DOHH2 (cell line): ENCODE data around the gene RIBC2.
A peak's percentile ranks its signal among the peaks of the same experiment; 100 is the strongest.
"Not testable (repeated sequence)": the region's sequence is repeated elsewhere in the genome, so short reads cannot be mapped to it uniquely, and the experiment has no call there.

Experiments used
- H3F3A ChIP-seq: fragments of 200-600 bp; sonication (generic), shearing (Covaris generic); 2 replicates; pipeline ENCODE4 v1.6.0; 2016; ENCODE audit warnings: antibody characterized with exemption, mild to moderate bottlenecking; ENCODE audit not compliant: control insufficient read depth, insufficient read depth
- H3K27ac ChIP-seq: fragments of 200-600 bp; sonication (generic); 2 replicates; pipeline ENCODE4 v1.5.1; 2014; ENCODE audit warnings: low read depth, mild to moderate bottlenecking, low read length, moderate library complexity
- H3K27me3 ChIP-seq: fragments of 200-600 bp; sonication (generic); 2 replicates; pipeline ENCODE4 v1.6.1; 2014; ENCODE audit warnings: mild to moderate bottlenecking, low read length, mixed read lengths; ENCODE audit not compliant: control insufficient read depth
- H3K36me3 ChIP-seq: fragments of 200-600 bp; sonication (generic); 2 replicates; pipeline ENCODE4 v1.6.1; 2014; ENCODE audit warnings: mild to moderate bottlenecking, low read length, moderate library complexity, mixed read lengths; ENCODE audit not compliant: control insufficient read depth
- H3K4me1 ChIP-seq: fragments of 200-600 bp; sonication (generic); 2 replicates; pipeline ENCODE4 v1.6.1; 2014; ENCODE audit warnings: mild to moderate bottlenecking, low read length, mixed read lengths; ENCODE audit not compliant: control insufficient read depth
- H3K4me2 ChIP-seq: fragments of 200-600 bp; sonication (generic); 2 replicates; pipeline ENCODE4 v1.6.0; 2014; ENCODE audit warnings: mild to moderate bottlenecking, low read length, moderate library complexity
- H3K4me3 ChIP-seq: fragments of 200-600 bp; sonication (generic); 2 replicates; pipeline ENCODE4 v1.5.1; 2014; ENCODE audit warnings: mild to moderate bottlenecking, low read length, mixed read lengths
- H3K79me2 ChIP-seq: fragments of 200-600 bp; sonication (generic); 2 replicates; pipeline ENCODE4 v1.6.1; 2014; ENCODE audit warnings: mild to moderate bottlenecking, low read length, mixed read lengths; ENCODE audit not compliant: control insufficient read depth
- H3K9me2 ChIP-seq: fragments of 200-600 bp; sonication (generic); replicated peaks from 2 replicates; pipeline ENCODE4 v1.6.1; 2014; ENCODE audit warnings: mild to moderate bottlenecking, low read length, mixed read lengths; ENCODE audit not compliant: control insufficient read depth
- H3K9me3 ChIP-seq: fragments of 200-600 bp; sonication (generic); 2 replicates; pipeline ENCODE4 v1.6.1; 2014; ENCODE audit warnings: antibody characterized with exemption, low read length, mixed read lengths; ENCODE audit not compliant: control insufficient read depth, insufficient read depth
- H4K20me1 ChIP-seq: fragments of 200-600 bp; sonication (generic); 2 replicates; pipeline ENCODE4 v1.6.0; 2014; ENCODE audit warnings: low read depth, mild to moderate bottlenecking, antibody characterized with exemption, low read length, moderate library complexity; ENCODE audit not compliant: control insufficient read depth, insufficient read depth
- EZH2phosphoT487 ChIP-seq: fragments of 200-600 bp; sonication (generic); IDR thresholded peaks from 2 replicates; pipeline ENCODE4 v1.6.1; 2017; ENCODE audit warnings: borderline replicate concordance, mild to moderate bottlenecking, antibody characterized with exemption, low read length, moderate library complexity, mixed read lengths
- TF ChIP-seq, protein P1 (sequence below): fragments of 200-600 bp; sonication (generic); IDR thresholded peaks from one replicate; pipeline ENCODE4 v1.5.1; 2014; ENCODE audit warnings: antibody characterized with exemption, mild to moderate bottlenecking, low read depth, low read length; ENCODE audit not compliant: poor library complexity, severe bottlenecking

Gene RIBC2

DNA sequence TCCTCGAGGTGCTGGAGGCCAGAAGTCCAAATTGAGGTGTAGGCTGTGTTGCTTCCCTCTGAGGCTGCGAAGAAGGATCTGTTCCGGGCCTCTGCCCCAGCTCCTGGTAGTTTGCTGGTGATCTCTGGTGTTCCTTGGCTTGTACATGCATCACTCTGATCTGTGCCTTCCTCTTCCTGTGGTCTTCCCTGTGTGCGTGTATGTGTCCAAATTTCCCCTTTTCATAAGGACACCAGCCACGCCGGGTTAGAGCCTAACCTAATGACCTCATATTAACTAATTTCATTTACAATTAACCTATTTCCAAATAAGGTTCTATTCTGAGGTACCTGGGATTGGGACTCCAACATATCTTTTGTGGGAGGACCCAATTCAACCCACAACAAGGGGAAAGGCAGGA lies 21.5 kb downstream of the RIBC2 start:
- TF ChIP-seq, protein P1, sequence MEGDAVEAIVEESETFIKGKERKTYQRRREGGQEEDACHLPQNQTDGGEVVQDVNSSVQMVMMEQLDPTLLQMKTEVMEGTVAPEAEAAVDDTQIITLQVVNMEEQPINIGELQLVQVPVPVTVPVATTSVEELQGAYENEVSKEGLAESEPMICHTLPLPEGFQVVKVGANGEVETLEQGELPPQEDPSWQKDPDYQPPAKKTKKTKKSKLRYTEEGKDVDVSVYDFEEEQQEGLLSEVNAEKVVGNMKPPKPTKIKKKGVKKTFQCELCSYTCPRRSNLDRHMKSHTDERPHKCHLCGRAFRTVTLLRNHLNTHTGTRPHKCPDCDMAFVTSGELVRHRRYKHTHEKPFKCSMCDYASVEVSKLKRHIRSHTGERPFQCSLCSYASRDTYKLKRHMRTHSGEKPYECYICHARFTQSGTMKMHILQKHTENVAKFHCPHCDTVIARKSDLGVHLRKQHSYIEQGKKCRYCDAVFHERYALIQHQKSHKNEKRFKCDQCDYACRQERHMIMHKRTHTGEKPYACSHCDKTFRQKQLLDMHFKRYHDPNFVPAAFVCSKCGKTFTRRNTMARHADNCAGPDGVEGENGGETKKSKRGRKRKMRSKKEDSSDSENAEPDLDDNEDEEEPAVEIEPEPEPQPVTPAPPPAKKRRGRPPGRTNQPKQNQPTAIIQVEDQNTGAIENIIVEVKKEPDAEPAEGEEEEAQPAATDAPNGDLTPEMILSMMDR: no peak
- TF ChIP-seq EZH2phosphoT487: no peak
- H3K36me3 ChIP-seq: no peaks in the 10 kb centered on the region
- no peak overlapping the region for H3K4me2 ChIP-seq
- no peaks in the 10 kb centered on the region for H3K27me3 ChIP-seq
- no peaks in the 10 kb centered on the region for H4K20me1 ChIP-seq
- no peaks in the 10 kb centered on the region for H3K79me2 ChIP-seq
- peaks cover 7% of the 10 kb centered on the region for H3K4me1 ChIP-seq
- no peak overlapping the region for H3K27ac ChIP-seq
- H3K9me3 ChIP-seq: no peaks in the 10 kb centered on the region
- H3F3A ChIP-seq: no peaks in the 10 kb centered on the region
- H3K9me2 ChIP-seq: no peaks in the 10 kb centered on the region
- no peak overlapping the region for H3K4me3 ChIP-seq

DNA sequence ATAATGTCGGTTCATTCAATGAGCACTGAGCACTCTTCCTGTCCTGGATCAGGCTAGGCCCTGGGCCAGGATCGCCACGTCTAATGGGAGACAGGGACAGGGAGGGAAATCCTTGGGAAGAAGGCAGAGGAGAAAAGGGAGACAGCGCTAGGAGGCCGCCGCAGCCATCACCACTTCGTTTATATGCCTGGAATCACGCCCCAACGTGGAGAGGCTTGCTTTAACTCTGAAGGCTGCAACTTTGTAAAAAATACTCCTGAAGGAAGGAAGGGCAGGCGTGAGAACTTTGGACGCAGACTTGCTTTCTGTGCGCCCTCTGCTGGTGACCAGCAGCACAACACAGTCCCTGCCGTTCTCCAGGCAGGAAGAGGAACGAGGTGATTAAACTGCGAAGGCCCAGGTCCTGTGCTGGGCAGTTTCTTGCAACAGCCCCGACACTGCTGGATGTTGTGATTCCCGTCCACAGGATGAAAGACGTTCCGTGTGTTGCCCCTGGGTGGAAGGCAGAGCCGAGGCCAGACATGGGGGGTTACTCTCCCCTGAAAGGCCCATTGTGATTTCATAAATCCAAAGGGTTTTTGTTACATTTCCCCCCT lies 22.1 kb downstream of the RIBC2 start:
- no peak overlapping the region for H3K4me2 ChIP-seq

DNA sequence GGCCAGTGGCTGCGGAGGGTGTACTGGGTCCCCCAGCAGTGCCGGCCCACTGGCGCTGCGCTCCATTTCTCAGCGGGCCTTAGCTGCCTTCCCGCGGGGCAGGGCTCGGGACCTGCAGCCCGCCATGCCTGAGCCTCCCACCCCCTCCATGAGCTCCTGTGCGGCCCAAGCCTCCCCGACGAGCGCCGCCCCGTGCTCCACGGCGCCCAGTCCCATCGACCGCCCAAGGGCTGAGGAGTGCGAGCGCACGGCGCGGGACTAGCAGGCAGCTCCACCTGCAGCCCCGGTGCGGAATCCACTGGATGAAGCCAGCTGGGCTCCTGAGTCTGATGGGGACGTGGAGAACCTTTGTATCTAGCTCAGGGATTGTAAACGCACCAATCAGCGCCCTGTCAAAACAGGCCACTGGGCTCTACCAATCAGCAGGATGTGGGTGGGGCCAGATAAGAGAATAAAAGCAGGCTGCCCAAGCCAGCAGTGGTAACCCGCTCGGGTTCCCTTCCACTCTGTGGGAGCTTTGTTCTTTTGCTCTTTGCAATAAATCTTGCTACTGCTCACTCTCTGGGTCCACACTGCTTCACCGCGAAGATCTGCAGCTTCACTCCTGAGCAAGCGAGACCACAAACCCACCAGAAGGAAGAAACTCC lies 23.5 kb downstream of the RIBC2 start:
- not testable (repeated sequence) for H3K27ac ChIP-seq, H3K4me3 ChIP-seq, H3K27me3 ChIP-seq, H3K79me2 ChIP-seq, H3K9me3 ChIP-seq, H3K9me2 ChIP-seq, H4K20me1 ChIP-seq, H3K36me3 ChIP-seq, H3K4me2 ChIP-seq, H3F3A ChIP-seq
- H3K4me1 ChIP-seq: peaks cover 11% of the 10 kb centered on the region

More for the DNA sequence above, 22.1 kb downstream of the RIBC2 start:
- no peaks in the 10 kb centered on the region for H4K20me1 ChIP-seq
- H3K9me3 ChIP-seq: no peaks in the 10 kb centered on the region
- H3K4me1 ChIP-seq: peaks cover 7% of the 10 kb centered on the region
- no peaks in the 10 kb centered on the region for H3K36me3 ChIP-seq
- H3K9me2 ChIP-seq: no peaks in the 10 kb centered on the region
- H3K79me2 ChIP-seq: no peaks in the 10 kb centered on the region
- H3K27me3 ChIP-seq: peaks cover 1% of the 10 kb centered on the region; the same call in 1 of the 2 replicates
- H3F3A ChIP-seq: no peaks in the 10 kb centered on the region
- TF ChIP-seq EZH2phosphoT487: no peak
- TF ChIP-seq, protein P1: peak; percentile 97
- H3K4me3 ChIP-seq: no peak overlapping the region
- no peak overlapping the region for H3K27ac ChIP-seq

DNA sequence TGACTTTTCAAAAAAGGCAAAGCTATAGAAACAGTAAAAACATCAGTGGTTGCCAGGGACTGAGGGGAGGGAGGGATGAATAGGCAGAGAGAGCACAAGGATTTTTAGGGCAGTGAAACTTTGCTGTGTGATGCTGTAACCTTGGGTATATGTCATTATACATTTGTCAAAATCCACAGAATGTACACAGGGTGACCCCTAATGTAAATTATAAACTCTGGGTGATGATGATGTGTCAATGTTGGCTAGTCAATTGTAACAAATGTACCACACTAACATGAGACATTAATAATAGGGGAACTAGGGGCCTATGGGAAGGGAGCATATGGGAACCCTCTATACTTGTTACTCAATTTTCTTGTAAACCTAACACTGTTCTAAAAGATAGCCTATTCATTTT lies 24.8 kb downstream of the RIBC2 start:
- Histone ChIP-seq H3K79me2 (no peaks in the 10 kb centered on the region), H3K4me2 (no peak overlapping the region)
- TF ChIP-seq, protein P1: no peak
- TF ChIP-seq EZH2phosphoT487: no peak

GRCh38 chr22:45440688-45441087 lies 27.2 kb downstream of the RIBC2 start:
- H4K20me1 ChIP-seq, H3K4me1 ChIP-seq, H3K27ac ChIP-seq, H3K79me2 ChIP-seq, H3K9me3 ChIP-seq, H3F3A ChIP-seq, H3K4me3 ChIP-seq, H3K36me3 ChIP-seq, H3K9me2 ChIP-seq, H3K27me3 ChIP-seq: not testable (repeated sequence)
- H3K4me2 ChIP-seq: peak overlapping the region; percentile 14; the same call in 1 of the 2 replicates

More for the DNA sequence above, 24.8 kb downstream of the RIBC2 start:
- H3K27me3 ChIP-seq: peaks cover 6% of the 10 kb centered on the region
- no peaks in the 10 kb centered on the region for H3K9me2 ChIP-seq
- H3K9me3 ChIP-seq: no peaks in the 10 kb centered on the region
- H3K27ac ChIP-seq: no peak overlapping the region
- peaks cover 11% of the 10 kb centered on the region for H3K4me1 ChIP-seq
- H4K20me1 ChIP-seq: no peaks in the 10 kb centered on the region
- no peaks in the 10 kb centered on the region for H3K36me3 ChIP-seq
- H3K4me3 ChIP-seq: no peak overlapping the region
- H3F3A ChIP-seq: no peaks in the 10 kb centered on the region
